GM12878 (cell line): ENCODE measurements around the gene STX4. TPM values are rescaled to one million over a fixed set of nuclear protein-coding genes. Genes with fewer than 3 reads are reported as not detected.
"Not testable (repeated sequence)": the region's sequence is repeated elsewhere in the genome, so short reads cannot be mapped to it uniquely, and the experiment has no call there.

Source experiments
- ATAC-seq: fragments of 200-7000 bp; cut with Tn5 transposase; 3 replicates; pipeline ENCODE4 v1.9.1; 2020; ENCODE audit warnings: mild to moderate bottlenecking, moderate library complexity
- BruUV-seq: library from RNA; stranded (reverse); fragments of 400-500 nt; replicated peaks from 2 replicates; lab custom pipeline; 2021; lab: Mats Ljungman, UMichigan
- CTCF ChIA-PET: fragments of 300-600 bp; sonication (Branson Sonifier 250); formaldehyde crosslinking; extraction: SDS; loops from one replicate; lab custom pipeline; 2021; ENCODE audit warnings: inconsistent platforms; lab: Yijun Ruan, JAX
- POLR2A ChIA-PET: fragments of 350-600 bp; formaldehyde crosslinking; extraction: SDS; loops from one replicate; lab custom pipeline; 2021; ENCODE audit warnings: inconsistent platforms; lab: Charles Lee
- RAD21 ChIA-PET: fragments of 300-600 bp; sonication (Branson Sonifier 250); formaldehyde crosslinking; loops from one replicate; lab custom pipeline; 2023; ENCODE audit warnings: antibody characterized with exemption; ENCODE audit not compliant: unreplicated experiment; lab: Charles Lee
- SMC1A ChIA-PET: fragments of 300-600 bp; sonication (Branson Sonifier 250); formaldehyde crosslinking; loops from one replicate; lab custom pipeline; 2023; ENCODE audit not compliant: unreplicated experiment, uncharacterized antibody; lab: Charles Lee
- DNase-seq: peaks from one replicate; pipeline ENCODE4 v3.0.0-alpha.2; 2011; ENCODE audit warnings: low read depth, low spot score
- FAIRE-seq: peaks from 3 replicates; lab custom pipeline; 2011; peaks lifted over from hg19 to GRCh38; lab: Jason Lieb, UNC
- H2AFZ ChIP-seq: 2 replicates; pipeline ENCODE4 v1.6.0; 2011; ENCODE audit warnings: low read depth, low read length, control low read depth; ENCODE audit not compliant: control insufficient read depth
- H3K27ac ChIP-seq: 2 replicates; pipeline ENCODE4 v1.5.1; 2011; ENCODE audit warnings: control low read depth; ENCODE audit not compliant: control insufficient read depth, insufficient read depth
- H3K27me3 ChIP-seq, 2 experiments: replicated peaks in 1 of 2; 2 replicates each; pipeline versions ENCODE4 v1.6.0 to v1.6.1; 2011; ENCODE audit warnings: low read length in 1 of 2; ENCODE audit not compliant: control insufficient read depth in 2 of 2, insufficient read depth in 2 of 2
- H3K36me3 ChIP-seq, 2 experiments: 2 replicates each; pipeline ENCODE4 v1.5.1; 2011; ENCODE audit warnings: low read length in 1 of 2; ENCODE audit not compliant: control insufficient read depth in 2 of 2, insufficient read depth in 2 of 2
- H3K4me1 ChIP-seq: 2 replicates; pipeline ENCODE4 v1.6.1; 2011; ENCODE audit warnings: mild to moderate bottlenecking, low read length, moderate library complexity, mixed read lengths; ENCODE audit not compliant: control insufficient read depth, insufficient read depth
- H3K4me2 ChIP-seq: 2 replicates; pipeline ENCODE4 v1.6.0; 2011; ENCODE audit warnings: control low read depth; ENCODE audit not compliant: control insufficient read depth, insufficient read depth
- H3K4me3 ChIP-seq: fragments of 200-600 bp; sonication (generic); 2 replicates; pipeline ENCODE4 v1.5.1; 2016
- H3K79me2 ChIP-seq: 2 replicates; pipeline ENCODE4 v1.6.0; 2011; ENCODE audit warnings: low read length; ENCODE audit not compliant: control insufficient read depth, insufficient read depth
- H3K9ac ChIP-seq: 2 replicates; pipeline ENCODE4 v1.8.0; 2011; ENCODE audit warnings: low read length, control low read depth, mixed read lengths; ENCODE audit not compliant: control insufficient read depth, insufficient read depth
- H3K9me3 ChIP-seq: replicated peaks from 3 replicates; pipeline ENCODE4 v1.5.1; 2011; ENCODE audit warnings: mild to moderate bottlenecking, low read length; ENCODE audit not compliant: control insufficient read depth, insufficient read depth
- H4K20me1 ChIP-seq: 2 replicates; pipeline ENCODE4 v1.6.0; 2011; ENCODE audit not compliant: control insufficient read depth, insufficient read depth
- CTCF ChIP-seq, 3 experiments: IDR thresholded peaks in 2 of 3; conservative IDR thresholded peaks in 1 of 3; 2 replicates each; pipeline ENCODE4 v1.5.1; 2011; ENCODE audit warnings: low read depth in 3 of 3, low read length in 3 of 3, mild to moderate bottlenecking in 3 of 3, control low read depth in 2 of 3, moderate library complexity in 2 of 3, inconsistent platforms in 1 of 3, mixed read lengths in 1 of 3; ENCODE audit not compliant: control insufficient read depth in 2 of 3, insufficient read depth in 1 of 3; ENCODE audit errors: extremely low read depth in 1 of 3
- MEF2A ChIP-seq: IDR thresholded peaks from 2 replicates; pipeline ENCODE4 v1.6.1; 2011; ENCODE audit warnings: low read depth, mild to moderate bottlenecking, low read length, moderate library complexity; ENCODE audit not compliant: insufficient read depth
- WGBS: methylation state at CpG from one replicate; pipeline ENCODE4 v1.1.6; 2016; ENCODE audit warnings: low lambda C conversion rate; ENCODE audit not compliant: insufficient replicate concordance, insufficient coverage; ENCODE audit errors: missing lambda C conversion rate; 5-methylcytosine and 5-hydroxymethylcytosine counted together
- in situ Hi-C: fragments of 300-500 bp; cut with MboI; formaldehyde crosslinking; loops from 9 replicates; pipeline ENCODE4 v1.14.3; 2018; ENCODE audit warnings: mixed read lengths
- intact Hi-C: fragments of 100-400 bp; cut with micrococcal nuclease; formaldehyde crosslinking; loops from one replicate; pipeline ENCODE4 v1.14.2; 2022; ENCODE audit not compliant: unreplicated experiment
- polyA plus RNA-seq, 11 experiments: library from polyadenylated mRNA; depleted of rRNA in 4 of 11; unstranded in 6 of 11; stranded (reverse) in 5 of 11; fragments of >200 nt; fragmentation: Nextera tagmentation in 4 of 11; fragmentation: Illumina TruSeq in 1 of 11; extraction: Ambion mirVana in 4 of 11; extraction: Trizol in 1 of 11; gene quantifications; 1 replicate in 1 of 11; 2 replicates in 10 of 11; pipeline versions ENCODE4 v1.2.1 to v1.2.3, GENCODE V29; 2011 to 2016; ENCODE audit warnings: inconsistent platforms in 2 of 11, missing spikeins in 2 of 11, low read depth in 1 of 11
- total RNA-seq, 4 experiments: library from RNA; depleted of rRNA in 3 of 4; stranded (reverse); fragments of >200 nt in 3 of 4; fragmentation: Illumina TruSeq in 1 of 4; extraction: Trizol in 1 of 4; gene quantifications; 2 replicates each; pipeline versions ENCODE4 v1.2.1 to v1.2.3, GENCODE V29; 2013 to 2021

Gene STX4
- total and polyA plus RNA-seq, 10 of the 15 experiments (the other 5 are each of a cell fraction or from before 2014, with no cell fraction given), result 3.3 to 37.6 (median 22.6) TPM

DNA sequence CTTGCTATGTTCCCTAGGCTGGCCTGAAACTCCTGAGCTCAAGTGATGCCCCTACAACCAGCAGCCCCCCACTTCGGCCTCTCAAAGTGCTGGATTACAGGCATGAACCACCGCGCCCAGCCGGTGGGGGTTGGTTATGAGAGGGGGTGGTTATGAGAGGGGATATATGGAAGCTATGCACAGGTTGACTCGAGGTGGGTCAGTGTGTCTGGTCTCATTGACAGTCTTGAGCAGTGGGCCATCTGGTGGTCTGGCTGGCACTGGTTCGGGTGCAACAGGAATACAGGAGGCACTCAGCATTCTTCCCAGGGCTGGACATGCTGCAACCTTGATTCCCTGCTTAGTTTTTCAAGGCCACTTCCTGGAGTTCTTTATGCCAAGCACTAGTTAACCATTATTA lies 17.3 kb upstream of the STX4 start:
- Histone ChIP-seq H3K9me3 (no peaks in the 10 kb centered on the region), H3K9ac (no peak overlapping the region), H3K4me3 (no peak overlapping the region), H2AFZ (no peak overlapping the region), H3K79me2 (no peaks in the 10 kb centered on the region), H3K4me1 (no peaks in the 10 kb centered on the region), H3K4me2 (no peak overlapping the region), H4K20me1 (no peaks in the 10 kb centered on the region), H3K27ac (no peak overlapping the region), H3K27me3 (peaks cover under 1 to 1% of the 10 kb centered on the region in 2 experiments; a peak in 3 of 4 replicates), H3K36me3 (no peaks in the 10 kb centered on the region)
- ChIA-PET CTCF (interaction anchor here (0.8 to 1.8 kb wide), 3 partner anchors 11 to 31 kb away, joined by 4 to 11 read pairs (median 6); partner anchors contain the start of gene HSD3B7), RAD21 (no interaction called here), POLR2A (no interaction called here), SMC1A (interaction anchor here (1.0 to 1.1 kb wide), 3 partner anchors 12 to 52 kb away, joined by 3 read pairs; no protein-coding TSS in a partner anchor)
- in situ Hi-C loops, result no loop called here
- 55% methylated on average over 6 of the region's 6 CpGs for WGBS
- no peak for TF ChIP-seq MEF2A
- TF ChIP-seq CTCF (IDR thresholded peaks at IDR 0.05 in 2 of 3, conservative IDR thresholded peaks at IDR 0.05 in 1 of 3; ENCODE audit: control insufficient read depth in 2 of 3, extremely low read depth in 1 of 3, insufficient read depth in 1 of 3, low read depth in 3 of 3, low read length in 3 of 3), result peak in 2 of 3 experiments; percentile 4 to 24; a peak in 3 of 6 replicates
- FAIRE-seq, result no peak
- intact Hi-C loops, result no loop called here
- no peak for DNase-seq
- BruUV-seq, result no TSS peak
- peak; percentile 41; the same call in 2 of the 3 replicates for ATAC-seq

- ChIA-PET POLR2A (interaction anchor here (0.5 kb wide), 1 partner anchor 77 kb away, joined by 3 read pairs; the partner anchor contains the start of gene VKORC1), CTCF (interaction anchor here (1.3 kb wide), 1 partner anchor 32 kb away, joined by 3 read pairs; no protein-coding TSS in a partner anchor)
- H3K4me1 ChIP-seq, H2AFZ ChIP-seq, H3K9me3 ChIP-seq, H3K27ac ChIP-seq, H3K4me2 ChIP-seq, ATAC-seq, H3K79me2 ChIP-seq, FAIRE-seq, H4K20me1 ChIP-seq, BruUV-seq, RAD21 ChIA-PET, H3K36me3 ChIP-seq, intact Hi-C loops, SMC1A ChIA-PET, H3K9ac ChIP-seq, DNase-seq, in situ Hi-C loops, H3K27me3 ChIP-seq, H3K4me3 ChIP-seq: not testable (repeated sequence)
- 68% methylated on average over 10 of the region's 10 CpGs for WGBS
These were observed 15.6 kb upstream of the STX4 start for GRCh38 chr16:31017756-31018155.
